ENCODE data around the gene DDX42. TPM values are rescaled to one million over a fixed set of nuclear protein-coding genes. Genes with fewer than 3 reads are reported as not detected.

Gene DDX42
- total and polyA plus RNA-seq, 2 experiments from 2014 or later, result 57.8 to 101 TPM

GRCh38 chr17:63766754-63767153 is 7.2 kb upstream of the DDX42 start:
- Histone ChIP-seq H3K27me3 (ENCODE audit: insufficient read depth) (no peaks in the 10 kb centered on the region), H3F3A (replicated peaks; ENCODE audit: low read depth) (no peaks in the 10 kb centered on the region), H3K4me2 (no peak overlapping the region), H3K79me2 (replicated peaks; ENCODE audit: insufficient read depth) (peaks cover 75% of the 10 kb centered on the region), H3K4me1 (ENCODE audit: insufficient read depth) (no peaks in the 10 kb centered on the region; the same call in 1 of the 2 replicates), H3K36me3 (ENCODE audit: insufficient read depth) (peaks cover 22% of the 10 kb centered on the region; the same call in 1 of the 2 replicates), H3K4me3 (no peak overlapping the region), H4K20me1 (replicated peaks; ENCODE audit: insufficient read depth) (peaks cover 46% of the 10 kb centered on the region), H3K27ac (ENCODE audit: low read depth) (no peak overlapping the region), H2AFZ (no peak overlapping the region), H3K9me2 (ENCODE audit: insufficient read depth) (no peaks in the 10 kb centered on the region)
- ATAC-seq (no peak), DNase-seq (ENCODE audit: low spot score) (no peak)
- peaks cover 3% of the 10 kb centered on the region; the same call in 2 of the 3 replicates for H3K4me1 Mint-ChIP-seq
- H3K27me3 Mint-ChIP-seq (ENCODE audit: insufficient read depth, low read depth, poor library complexity), result peaks cover 2% of the 10 kb centered on the region
- no peaks in the 10 kb centered on the region for H3K9me3 Mint-ChIP-seq
- H3K4me3 Mint-ChIP-seq, result no peak overlapping the region
- TF ChIP-seq ZNF462 (CRISPR knock-in tag; IDR thresholded peaks at IDR 0.05) (no peak), EZH2 (IDR thresholded peaks at IDR 0.05; ENCODE audit: low read depth, unreplicated experiment) (no peak), ETS1 (IDR thresholded peaks at IDR 0.05) (no peak), POLR2AphosphoS5 (IDR thresholded peaks at IDR 0.05; ENCODE audit: low read depth) (no peak), NANOG (IDR thresholded peaks at IDR 0.05; ENCODE audit: borderline replicate concordance) (no peak)
- no peak overlapping the region for H3K27ac Mint-ChIP-seq
- peaks cover 35% of the 10 kb centered on the region for H3K36me3 Mint-ChIP-seq (ENCODE audit: low read depth)
